ENCODE measurements around the gene MARF1.

Gene MARF1

GRCh38 chr16:15594711-15595320 is 48.1 kb downstream of the MARF1 start:
- H3K36me3 ChIP-seq (ENCODE audit: insufficient read depth, low read length): peaks cover 42% of the 10 kb centered on the region
- H3K27ac ChIP-seq (ENCODE audit: low read depth, low read length): no peak overlapping the region
- H3K4me1 ChIP-seq (ENCODE audit: insufficient read depth, low read length): no peaks in the 10 kb centered on the region
- no peaks in the 10 kb centered on the region for H3K9me3 ChIP-seq (ENCODE audit: low read length)
- no peak overlapping the region for H3K4me3 ChIP-seq (ENCODE audit: low read depth in 1 of 2, low read length in 2 of 2)
- H3K9ac ChIP-seq (ENCODE audit: low read length): no peak overlapping the region
- H3K27me3 ChIP-seq (ENCODE audit: control insufficient read depth in 1 of 2, insufficient read depth in 2 of 2, low read length in 2 of 2): no peaks in the 10 kb centered on the region

- no peak overlapping the region for H3K9ac ChIP-seq (ENCODE audit: low read length)
- no peaks in the 10 kb centered on the region for H3K9me3 ChIP-seq (ENCODE audit: low read length)
- H3K4me3 ChIP-seq (ENCODE audit: low read depth in 1 of 2, low read length in 2 of 2): no peak overlapping the region
- H3K27ac ChIP-seq (ENCODE audit: low read depth, low read length): no peak overlapping the region
- H3K27me3 ChIP-seq (ENCODE audit: control insufficient read depth in 1 of 2, insufficient read depth in 2 of 2, low read length in 2 of 2): no peaks in the 10 kb centered on the region
- no peaks in the 10 kb centered on the region for H3K4me1 ChIP-seq (ENCODE audit: insufficient read depth, low read length)
- H3K36me3 ChIP-seq (ENCODE audit: insufficient read depth, low read length): peaks cover 31% of the 10 kb centered on the region
Measured at GRCh38 chr16:15593235-15593634, 49.7 kb downstream of the MARF1 start.

GRCh38 chr16:15592324-15592723 is 50.6 kb downstream of the MARF1 start:
- H3K9me3 ChIP-seq (ENCODE audit: low read length): no peaks in the 10 kb centered on the region
- no peak overlapping the region for H3K27ac ChIP-seq (ENCODE audit: low read depth, low read length)
- H3K9ac ChIP-seq (ENCODE audit: low read length): no peak overlapping the region
- H3K36me3 ChIP-seq (ENCODE audit: insufficient read depth, low read length): peaks cover 27% of the 10 kb centered on the region
- no peaks in the 10 kb centered on the region for H3K27me3 ChIP-seq (ENCODE audit: control insufficient read depth in 1 of 2, insufficient read depth in 2 of 2, low read length in 2 of 2)
- H3K4me3 ChIP-seq (ENCODE audit: low read depth in 1 of 2, low read length in 2 of 2): no peak overlapping the region
- H3K4me1 ChIP-seq (ENCODE audit: insufficient read depth, low read length): no peaks in the 10 kb centered on the region

GRCh38 chr16:15587152-15587825 is 55.7 kb downstream of the MARF1 start:
- H3K9ac ChIP-seq (ENCODE audit: low read length): no peak overlapping the region
- H3K36me3 ChIP-seq (ENCODE audit: insufficient read depth, low read length): peaks cover 38% of the 10 kb centered on the region
- H3K9me3 ChIP-seq (ENCODE audit: low read length): no peaks in the 10 kb centered on the region
- no peak overlapping the region for H3K4me3 ChIP-seq (ENCODE audit: low read depth in 1 of 2, low read length in 2 of 2)
- no peaks in the 10 kb centered on the region for H3K27me3 ChIP-seq (ENCODE audit: control insufficient read depth in 1 of 2, insufficient read depth in 2 of 2, low read length in 2 of 2)
- no peak overlapping the region for H3K27ac ChIP-seq (ENCODE audit: low read depth, low read length)
- H3K4me1 ChIP-seq (ENCODE audit: insufficient read depth, low read length): no peaks in the 10 kb centered on the region

GRCh38 chr16:15586716-15587115 is 56.2 kb downstream of the MARF1 start:
- Histone ChIP-seq H3K4me3 (ENCODE audit: low read depth in 1 of 2, low read length in 2 of 2) (no peak overlapping the region), H3K9me3 (ENCODE audit: low read length) (no peaks in the 10 kb centered on the region), H3K9ac (ENCODE audit: low read length) (no peak overlapping the region), H3K27ac (ENCODE audit: low read depth, low read length) (no peak overlapping the region), H3K36me3 (ENCODE audit: insufficient read depth, low read length) (peaks cover 40% of the 10 kb centered on the region), H3K27me3 (ENCODE audit: control insufficient read depth in 1 of 2, insufficient read depth in 2 of 2, low read length in 2 of 2) (no peaks in the 10 kb centered on the region), H3K4me1 (ENCODE audit: insufficient read depth, low read length) (no peaks in the 10 kb centered on the region)

- H3K27ac ChIP-seq (ENCODE audit: low read depth, low read length): no peak overlapping the region
- no peaks in the 10 kb centered on the region for H3K9me3 ChIP-seq (ENCODE audit: low read length)
- no peak overlapping the region for H3K4me3 ChIP-seq (ENCODE audit: low read depth in 1 of 2, low read length in 2 of 2)
- H3K27me3 ChIP-seq (ENCODE audit: control insufficient read depth in 1 of 2, insufficient read depth in 2 of 2, low read length in 2 of 2): no peaks in the 10 kb centered on the region
- no peaks in the 10 kb centered on the region for H3K4me1 ChIP-seq (ENCODE audit: insufficient read depth, low read length)
- no peak overlapping the region for H3K9ac ChIP-seq (ENCODE audit: low read length)
- H3K36me3 ChIP-seq (ENCODE audit: insufficient read depth, low read length): peaks cover 42% of the 10 kb centered on the region
Measured at GRCh38 chr16:15585956-15586355, 57.0 kb downstream of the MARF1 start.

GRCh38 chr16:15583526-15583925 is 59.4 kb downstream of the MARF1 start:
- Histone ChIP-seq H3K9me3 (ENCODE audit: low read length) (no peaks in the 10 kb centered on the region), H3K9ac (ENCODE audit: low read length) (no peak overlapping the region), H3K4me3 (ENCODE audit: low read depth in 1 of 2, low read length in 2 of 2) (no peak overlapping the region), H3K4me1 (ENCODE audit: insufficient read depth, low read length) (no peaks in the 10 kb centered on the region), H3K27ac (ENCODE audit: low read depth, low read length) (no peak overlapping the region), H3K27me3 (ENCODE audit: control insufficient read depth in 1 of 2, insufficient read depth in 2 of 2, low read length in 2 of 2) (no peaks in the 10 kb centered on the region), H3K36me3 (ENCODE audit: insufficient read depth, low read length) (peaks cover 42% of the 10 kb centered on the region)

GRCh38 chr16:15581127-15581815 is 61.7 kb downstream of the MARF1 start:
- Histone ChIP-seq H3K4me1 (ENCODE audit: insufficient read depth, low read length) (no peaks in the 10 kb centered on the region), H3K36me3 (ENCODE audit: insufficient read depth, low read length) (peaks cover 33% of the 10 kb centered on the region), H3K4me3 (ENCODE audit: low read depth in 1 of 2, low read length in 2 of 2) (no peak overlapping the region), H3K9ac (ENCODE audit: low read length) (no peak overlapping the region), H3K27me3 (ENCODE audit: control insufficient read depth in 1 of 2, insufficient read depth in 2 of 2, low read length in 2 of 2) (no peaks in the 10 kb centered on the region), H3K27ac (ENCODE audit: low read depth, low read length) (no peak overlapping the region), H3K9me3 (ENCODE audit: low read length) (no peaks in the 10 kb centered on the region)

GRCh38 chr16:15578824-15579223 is 64.1 kb downstream of the MARF1 start:
- Histone ChIP-seq H3K9ac (ENCODE audit: low read length) (no peak overlapping the region), H3K4me1 (ENCODE audit: insufficient read depth, low read length) (no peaks in the 10 kb centered on the region), H3K36me3 (ENCODE audit: insufficient read depth, low read length) (peaks cover 18% of the 10 kb centered on the region), H3K4me3 (ENCODE audit: low read depth in 1 of 2, low read length in 2 of 2) (no peak overlapping the region), H3K27ac (ENCODE audit: low read depth, low read length) (no peak overlapping the region), H3K9me3 (ENCODE audit: low read length) (no peaks in the 10 kb centered on the region), H3K27me3 (ENCODE audit: control insufficient read depth in 1 of 2, insufficient read depth in 2 of 2, low read length in 2 of 2) (no peaks in the 10 kb centered on the region)

- Histone ChIP-seq H3K36me3 (ENCODE audit: insufficient read depth, low read length) (peaks cover 4% of the 10 kb centered on the region), H3K9me3 (ENCODE audit: low read length) (no peaks in the 10 kb centered on the region), H3K27me3 (ENCODE audit: control insufficient read depth in 1 of 2, insufficient read depth in 2 of 2, low read length in 2 of 2) (no peaks in the 10 kb centered on the region), H3K9ac (ENCODE audit: low read length) (no peak overlapping the region), H3K4me3 (ENCODE audit: low read depth in 1 of 2, low read length in 2 of 2) (no peak overlapping the region), H3K27ac (ENCODE audit: low read depth, low read length) (no peak overlapping the region), H3K4me1 (ENCODE audit: insufficient read depth, low read length) (no peaks in the 10 kb centered on the region)
Measured at GRCh38 chr16:15576960-15577958, 65.7 kb downstream of the MARF1 start.
